HepG2 (cell line): ENCODE data around the gene NADK2. TPM values are rescaled to one million over a fixed set of nuclear protein-coding genes. Genes with fewer than 3 reads are reported as not detected.

Experiments
- FOSL2 ChIP-seq: sonication (generic); formaldehyde crosslinking; IDR thresholded peaks from 2 replicates; pipeline ENCODE4 v1.4.0; 2020; ENCODE audit warnings: missing genetic modification reagents
- GLI4 ChIP-seq: sonication (generic); formaldehyde crosslinking; IDR thresholded peaks from 2 replicates; pipeline ENCODE4 v1.5.1; 2020; ENCODE audit warnings: missing genetic modification reagents, mild to moderate bottlenecking, moderate library complexity, borderline replicate concordance
- HES4 ChIP-seq: sonication (generic); formaldehyde crosslinking; IDR thresholded peaks from 2 replicates; pipeline ENCODE4 v1.9.0; 2021; ENCODE audit warnings: mild to moderate bottlenecking, missing genetic modification reagents, borderline replicate concordance
- HIVEP1 ChIP-seq: sonication (generic); formaldehyde crosslinking; IDR thresholded peaks from 2 replicates; pipeline ENCODE4 v1.4.0; 2020; ENCODE audit warnings: mild to moderate bottlenecking, missing genetic modification reagents
- IRF2 ChIP-seq: IDR thresholded peaks from 2 replicates; pipeline ENCODE4 v1.6.1; 2018; ENCODE audit warnings: missing genetic modification reagents, missing compliant biosample characterization
- MED8 ChIP-seq: sonication (generic); formaldehyde crosslinking; IDR thresholded peaks from 2 replicates; pipeline ENCODE4 v1.8.1; 2023; ENCODE audit warnings: mild to moderate bottlenecking, missing genetic modification reagents; ENCODE audit not compliant: insufficient replicate concordance
- NFIB ChIP-seq: sonication (generic); formaldehyde crosslinking; IDR thresholded peaks from 2 replicates; pipeline ENCODE4 v1.9.0; 2021; ENCODE audit warnings: missing genetic modification reagents, mild to moderate bottlenecking, borderline replicate concordance
- NFIC ChIP-seq: IDR thresholded peaks from 2 replicates; pipeline ENCODE4 v1.6.1; 2012; ENCODE audit warnings: mild to moderate bottlenecking, low read length, inconsistent platforms
- NFYB ChIP-seq: sonication (generic); formaldehyde crosslinking; IDR thresholded peaks from 2 replicates; pipeline ENCODE4 v1.4.0; 2020; ENCODE audit warnings: missing genetic modification reagents
- SAFB2 ChIP-seq: sonication (generic); formaldehyde crosslinking; IDR thresholded peaks from 2 replicates; pipeline ENCODE4 v1.5.1; 2020; ENCODE audit warnings: missing genetic modification reagents, low read depth, mild to moderate bottlenecking, borderline replicate concordance
- SMAD3 ChIP-seq: sonication (generic); formaldehyde crosslinking; IDR thresholded peaks from 2 replicates; pipeline ENCODE4 v1.4.0; 2020; ENCODE audit warnings: missing genetic modification reagents
- SP2 ChIP-seq: sonication (generic); formaldehyde crosslinking; IDR thresholded peaks from 2 replicates; pipeline ENCODE4 v1.5.1; 2020; ENCODE audit warnings: mild to moderate bottlenecking, missing genetic modification reagents
- SPEN ChIP-seq: sonication (generic); formaldehyde crosslinking; IDR thresholded peaks from 2 replicates; pipeline ENCODE4 v1.5.1; 2020; ENCODE audit warnings: low read depth, mild to moderate bottlenecking, missing genetic modification reagents
- TBL1XR1 ChIP-seq: fragments of 150-350 bp; IDR thresholded peaks from 2 replicates; pipeline ENCODE4 v1.6.1; 2014; ENCODE audit warnings: borderline replicate concordance, low read length; ENCODE audit not compliant: partially characterized antibody
- ZNF143 ChIP-seq: sonication (generic); formaldehyde crosslinking; IDR thresholded peaks from 2 replicates; pipeline ENCODE4 v1.4.0; 2020; ENCODE audit warnings: missing genetic modification reagents
- ZNF501 ChIP-seq: sonication (generic); formaldehyde crosslinking; IDR thresholded peaks from 2 replicates; pipeline ENCODE4 v1.5.1; 2020; ENCODE audit warnings: mild to moderate bottlenecking, moderate library complexity, missing genetic modification reagents
- ZNF776 ChIP-seq: sonication (generic); formaldehyde crosslinking; IDR thresholded peaks from 2 replicates; pipeline ENCODE4 v1.4.0; 2020; ENCODE audit warnings: mild to moderate bottlenecking, missing genetic modification reagents
- polyA plus RNA-seq, 8 experiments: library from polyadenylated mRNA; depleted of rRNA in 3 of 8; stranded (reverse) in 7 of 8; unstranded in 1 of 8; fragments of >200 nt; fragmentation: Illumina TruSeq in 4 of 8; extraction: Trizol in 4 of 8; gene quantifications; 2 replicates each; pipeline versions ENCODE4 v1.2.1 to v1.2.3, GENCODE V29; 2011 to 2016; ENCODE audit warnings: low read depth in 4 of 8, missing spikeins in 1 of 8, mixed read lengths in 1 of 8; ENCODE audit not compliant: insufficient read depth in 1 of 8
- total RNA-seq, 5 experiments: library from RNA; depleted of rRNA; stranded (reverse); fragments of >200 nt; fragmentation: Illumina TruSeq; extraction: Trizol; gene quantifications; 2 replicates each; pipeline ENCODE4 v1.2.3, GENCODE V29; 2016; ENCODE audit warnings: low read depth in 1 of 5
- TF ChIP-seq, protein P1 (sequence below): sonication (generic); formaldehyde crosslinking; IDR thresholded peaks from 2 replicates; pipeline ENCODE4 v1.4.0; 2020; ENCODE audit warnings: missing genetic modification reagents
- TF ChIP-seq, protein P2 (sequence below): sonication (generic); formaldehyde crosslinking; IDR thresholded peaks from 2 replicates; pipeline ENCODE4; 2020; ENCODE audit warnings: missing genetic modification reagents, mild to moderate bottlenecking, borderline replicate concordance
- TF ChIP-seq, protein P3 (sequence below): sonication (generic); formaldehyde crosslinking; IDR thresholded peaks from 2 replicates; pipeline ENCODE4 v1.4.0; 2020; ENCODE audit warnings: missing genetic modification reagents
- TF ChIP-seq, protein P4 (sequence below): sonication (generic); formaldehyde crosslinking; IDR thresholded peaks from 2 replicates; pipeline ENCODE4 v1.5.0; 2020; ENCODE audit warnings: missing genetic modification reagents

NADK2 gene
- total and polyA plus RNA-seq, 2 of the 13 experiments (the other 11 are each of a cell fraction or from before 2014, with no cell fraction given), result 13.9 to 71.4 TPM

DNA sequence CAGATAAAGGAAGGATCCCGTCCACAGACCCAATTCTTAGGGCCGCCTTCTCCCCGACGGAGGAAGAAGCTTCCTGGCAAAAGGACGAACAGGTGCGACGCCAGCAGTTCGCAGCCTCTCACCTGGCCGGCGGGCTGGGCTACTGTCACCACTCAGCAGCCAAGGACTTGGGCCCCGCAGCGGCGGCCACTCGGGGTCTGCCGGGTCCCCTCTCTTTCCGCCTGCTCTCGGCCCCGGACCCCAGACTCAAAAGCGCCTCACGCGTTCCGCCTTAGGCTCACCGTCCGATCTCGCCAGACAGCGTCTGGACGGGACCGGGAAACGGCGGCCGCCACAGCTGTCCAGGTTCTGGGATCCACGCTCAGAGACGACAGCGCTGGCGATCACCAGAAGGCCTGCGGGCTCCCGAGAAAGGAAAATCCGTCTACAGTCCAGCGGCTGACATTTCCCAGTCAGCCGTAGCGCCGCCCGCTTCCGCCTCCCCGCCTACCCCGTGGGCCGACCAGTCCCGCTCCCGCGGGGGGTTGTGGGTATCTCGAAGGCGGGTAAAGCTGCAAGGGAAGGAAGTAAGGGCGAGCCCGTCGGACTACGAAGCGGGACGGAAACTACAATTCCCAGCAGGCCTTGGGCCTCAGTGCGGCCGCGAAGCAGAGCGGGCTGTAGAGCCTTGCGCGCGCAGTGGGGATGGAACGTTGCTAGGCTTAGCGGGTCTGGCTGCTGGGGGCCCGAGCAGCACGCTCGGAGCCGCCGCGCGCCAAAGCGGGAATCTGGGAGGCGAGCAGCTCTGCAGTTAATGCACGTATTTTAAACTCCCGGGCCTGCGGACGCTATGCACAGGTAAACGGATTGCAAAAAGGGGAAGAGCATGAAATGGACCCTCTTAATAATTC lies 90.0 kb downstream of the NADK2 start, which contains the start of the genes LMBRD2 and SKP2 (continued):
- TF ChIP-seq, protein P1, sequence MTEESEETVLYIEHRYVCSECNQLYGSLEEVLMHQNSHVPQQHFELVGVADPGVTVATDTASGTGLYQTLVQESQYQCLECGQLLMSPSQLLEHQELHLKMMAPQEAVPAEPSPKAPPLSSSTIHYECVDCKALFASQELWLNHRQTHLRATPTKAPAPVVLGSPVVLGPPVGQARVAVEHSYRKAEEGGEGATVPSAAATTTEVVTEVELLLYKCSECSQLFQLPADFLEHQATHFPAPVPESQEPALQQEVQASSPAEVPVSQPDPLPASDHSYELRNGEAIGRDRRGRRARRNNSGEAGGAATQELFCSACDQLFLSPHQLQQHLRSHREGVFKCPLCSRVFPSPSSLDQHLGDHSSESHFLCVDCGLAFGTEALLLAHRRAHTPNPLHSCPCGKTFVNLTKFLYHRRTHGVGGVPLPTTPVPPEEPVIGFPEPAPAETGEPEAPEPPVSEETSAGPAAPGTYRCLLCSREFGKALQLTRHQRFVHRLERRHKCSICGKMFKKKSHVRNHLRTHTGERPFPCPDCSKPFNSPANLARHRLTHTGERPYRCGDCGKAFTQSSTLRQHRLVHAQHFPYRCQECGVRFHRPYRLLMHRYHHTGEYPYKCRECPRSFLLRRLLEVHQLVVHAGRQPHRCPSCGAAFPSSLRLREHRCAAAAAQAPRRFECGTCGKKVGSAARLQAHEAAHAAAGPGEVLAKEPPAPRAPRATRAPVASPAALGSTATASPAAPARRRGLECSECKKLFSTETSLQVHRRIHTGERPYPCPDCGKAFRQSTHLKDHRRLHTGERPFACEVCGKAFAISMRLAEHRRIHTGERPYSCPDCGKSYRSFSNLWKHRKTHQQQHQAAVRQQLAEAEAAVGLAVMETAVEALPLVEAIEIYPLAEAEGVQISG (CRISPR knock-in tag), result peak; percentile 89
- TF ChIP-seq TBL1XR1 (no peak), GLI4 (peak; percentile 81; the same call in 1 of the 2 replicates), ZNF143 (CRISPR knock-in tag) (peak; percentile 99), ZNF776 (no peak; the same call in 1 of the 2 replicates), HIVEP1 (peak; percentile 52), SP2 (CRISPR knock-in tag) (peak; percentile 75), ZNF501 (CRISPR knock-in tag) (peak; percentile 89), SAFB2 (CRISPR knock-in tag) (no peak), NFIB (CRISPR knock-in tag) (no peak), SMAD3 (0 out of 2 replicates have a peak, but pooled peaks have one; percentile 33), FOSL2 (CRISPR knock-in tag) (peak; percentile 33; the same call in 1 of the 2 replicates), HES4 (CRISPR knock-in tag) (peak; percentile 63; the same call in 1 of the 2 replicates), IRF2 (peak; percentile 90; the same call in 1 of the 2 replicates), MED8 (CRISPR knock-in tag) (no peak), NFIC (no peak), SPEN (peak; percentile 92), NFYB (CRISPR knock-in tag) (peak; percentile 50)
- TF ChIP-seq, protein P2, sequence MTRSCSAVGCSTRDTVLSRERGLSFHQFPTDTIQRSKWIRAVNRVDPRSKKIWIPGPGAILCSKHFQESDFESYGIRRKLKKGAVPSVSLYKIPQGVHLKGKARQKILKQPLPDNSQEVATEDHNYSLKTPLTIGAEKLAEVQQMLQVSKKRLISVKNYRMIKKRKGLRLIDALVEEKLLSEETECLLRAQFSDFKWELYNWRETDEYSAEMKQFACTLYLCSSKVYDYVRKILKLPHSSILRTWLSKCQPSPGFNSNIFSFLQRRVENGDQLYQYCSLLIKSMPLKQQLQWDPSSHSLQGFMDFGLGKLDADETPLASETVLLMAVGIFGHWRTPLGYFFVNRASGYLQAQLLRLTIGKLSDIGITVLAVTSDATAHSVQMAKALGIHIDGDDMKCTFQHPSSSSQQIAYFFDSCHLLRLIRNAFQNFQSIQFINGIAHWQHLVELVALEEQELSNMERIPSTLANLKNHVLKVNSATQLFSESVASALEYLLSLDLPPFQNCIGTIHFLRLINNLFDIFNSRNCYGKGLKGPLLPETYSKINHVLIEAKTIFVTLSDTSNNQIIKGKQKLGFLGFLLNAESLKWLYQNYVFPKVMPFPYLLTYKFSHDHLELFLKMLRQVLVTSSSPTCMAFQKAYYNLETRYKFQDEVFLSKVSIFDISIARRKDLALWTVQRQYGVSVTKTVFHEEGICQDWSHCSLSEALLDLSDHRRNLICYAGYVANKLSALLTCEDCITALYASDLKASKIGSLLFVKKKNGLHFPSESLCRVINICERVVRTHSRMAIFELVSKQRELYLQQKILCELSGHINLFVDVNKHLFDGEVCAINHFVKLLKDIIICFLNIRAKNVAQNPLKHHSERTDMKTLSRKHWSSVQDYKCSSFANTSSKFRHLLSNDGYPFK (CRISPR knock-in tag), result peak; percentile 71; the same call in 1 of the 2 replicates
- TF ChIP-seq, protein P3, sequence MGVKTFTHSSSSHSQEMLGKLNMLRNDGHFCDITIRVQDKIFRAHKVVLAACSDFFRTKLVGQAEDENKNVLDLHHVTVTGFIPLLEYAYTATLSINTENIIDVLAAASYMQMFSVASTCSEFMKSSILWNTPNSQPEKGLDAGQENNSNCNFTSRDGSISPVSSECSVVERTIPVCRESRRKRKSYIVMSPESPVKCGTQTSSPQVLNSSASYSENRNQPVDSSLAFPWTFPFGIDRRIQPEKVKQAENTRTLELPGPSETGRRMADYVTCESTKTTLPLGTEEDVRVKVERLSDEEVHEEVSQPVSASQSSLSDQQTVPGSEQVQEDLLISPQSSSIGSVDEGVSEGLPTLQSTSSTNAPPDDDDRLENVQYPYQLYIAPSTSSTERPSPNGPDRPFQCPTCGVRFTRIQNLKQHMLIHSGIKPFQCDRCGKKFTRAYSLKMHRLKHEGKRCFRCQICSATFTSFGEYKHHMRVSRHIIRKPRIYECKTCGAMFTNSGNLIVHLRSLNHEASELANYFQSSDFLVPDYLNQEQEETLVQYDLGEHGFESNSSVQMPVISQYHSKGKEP (CRISPR knock-in tag), result no peak
- TF ChIP-seq, protein P4, sequence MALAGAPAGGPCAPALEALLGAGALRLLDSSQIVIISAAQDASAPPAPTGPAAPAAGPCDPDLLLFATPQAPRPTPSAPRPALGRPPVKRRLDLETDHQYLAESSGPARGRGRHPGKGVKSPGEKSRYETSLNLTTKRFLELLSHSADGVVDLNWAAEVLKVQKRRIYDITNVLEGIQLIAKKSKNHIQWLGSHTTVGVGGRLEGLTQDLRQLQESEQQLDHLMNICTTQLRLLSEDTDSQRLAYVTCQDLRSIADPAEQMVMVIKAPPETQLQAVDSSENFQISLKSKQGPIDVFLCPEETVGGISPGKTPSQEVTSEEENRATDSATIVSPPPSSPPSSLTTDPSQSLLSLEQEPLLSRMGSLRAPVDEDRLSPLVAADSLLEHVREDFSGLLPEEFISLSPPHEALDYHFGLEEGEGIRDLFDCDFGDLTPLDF (CRISPR knock-in tag), result peak; percentile 99
